Kidney (tissue), 14 donors: ENCODE data around the gene FOXRED1. TPM values are rescaled to one million over a fixed set of nuclear protein-coding genes. Genes with fewer than 3 reads are reported as not detected.

Experiments used
- DNase-seq, 5 donors: peaks; one replicate each; pipeline ENCODE4 v3.0.0-alpha.2; 2013 to 2020
- FAIRE-seq: peaks from 2 replicates; lab custom pipeline; 2012; peaks lifted over from hg19 to GRCh38; lab: Jason Lieb, UNC
- H3K27ac ChIP-seq, 2 donors: one replicate each; pipeline ENCODE4 v1.7.0; 2013; ENCODE audit warnings: low read depth in 2 of 2, low read length in 2 of 2, inconsistent platforms in 1 of 2
- H3K27me3 ChIP-seq: one replicate; pipeline ENCODE4 v1.7.1; 2013; ENCODE audit warnings: low read length, inconsistent platforms; ENCODE audit not compliant: control insufficient read depth, insufficient read depth
- H3K36me3 ChIP-seq, 3 donors: one replicate each; pipeline versions ENCODE4 v1.7.0 to v1.7.1; 2013; ENCODE audit warnings: low read length in 3 of 3, control low read depth in 1 of 3, inconsistent platforms in 1 of 3; ENCODE audit not compliant: insufficient read depth in 3 of 3, control insufficient read depth in 2 of 3
- H3K4me1 ChIP-seq, 3 donors: one replicate each; pipeline versions ENCODE4 v1.7.0 to v1.7.1; 2013; ENCODE audit warnings: low read length in 3 of 3, inconsistent platforms in 1 of 3, low read depth in 1 of 3; ENCODE audit not compliant: control insufficient read depth in 2 of 3, insufficient read depth in 2 of 3
- H3K4me3 ChIP-seq, 3 donors: one replicate each; pipeline versions ENCODE4 v1.7.0 to v1.8.1; 2013; ENCODE audit warnings: low read length in 3 of 3, control low read depth in 1 of 3, inconsistent platforms in 1 of 3
- H3K9ac ChIP-seq, 3 donors: one replicate each; pipeline versions ENCODE4 v1.7.0 to v1.7.1; 2013; ENCODE audit warnings: low read length in 3 of 3, control low read depth in 1 of 3, inconsistent platforms in 1 of 3
- H3K9me3 ChIP-seq, 3 donors: one replicate each; pipeline versions ENCODE4 v1.7.0 to v1.7.1; 2013; ENCODE audit warnings: low read length in 3 of 3, control low read depth in 1 of 3, inconsistent platforms in 1 of 3; ENCODE audit not compliant: control insufficient read depth in 2 of 3, insufficient read depth in 1 of 3
- intact Hi-C: fragments of 100-400 bp; cut with DNase I; formaldehyde crosslinking; loops from one replicate; pipeline ENCODE4 v1.11.1; 2022
- polyA plus RNA-seq: library from polyadenylated mRNA; stranded (reverse); fragments of 350-450 nt; fragmentation: Illumina TruSeq; extraction: RNeasy Lipid Tissue Mini Kit (QIAGEN cat#74804); gene quantifications from one replicate; pipeline ENCODE4 v1.2.3, GENCODE V29; 2014; ENCODE audit warnings: low read depth, low replicate concordance; ENCODE audit not compliant: insufficient read depth
- total RNA-seq: library from RNA; stranded (reverse); fragmentation: NEBNext Ultra II Directional; extraction: Animal tissue kit (Norgen Biotek cat#: 25700); gene quantifications from one replicate; pipeline ENCODE4 v1.2.1, GENCODE V29; 2021
- TF ChIP-seq, protein P1 (sequence below): IDR thresholded peaks from 3 replicates; pipeline ENCODE4 v1.5.1; 2012; ENCODE audit warnings: mild to moderate bottlenecking, moderate library complexity, borderline replicate concordance; ENCODE audit not compliant: insufficient read depth; ENCODE audit errors: extremely low read depth
- donor health status: control.
- donor health status: control.
- donor health status: control.
- donor health status: control.
- donor health status: control.
- donor health status: DM: yes; HTN: yes; CAD: no.
- donor health status: Normal renal cell carcinoma (clear cell type).

The FOXRED1 gene
- total and polyA plus RNA-seq, 2 donors from 2014 or later, result 21.5 to 37.1 TPM

DNA sequence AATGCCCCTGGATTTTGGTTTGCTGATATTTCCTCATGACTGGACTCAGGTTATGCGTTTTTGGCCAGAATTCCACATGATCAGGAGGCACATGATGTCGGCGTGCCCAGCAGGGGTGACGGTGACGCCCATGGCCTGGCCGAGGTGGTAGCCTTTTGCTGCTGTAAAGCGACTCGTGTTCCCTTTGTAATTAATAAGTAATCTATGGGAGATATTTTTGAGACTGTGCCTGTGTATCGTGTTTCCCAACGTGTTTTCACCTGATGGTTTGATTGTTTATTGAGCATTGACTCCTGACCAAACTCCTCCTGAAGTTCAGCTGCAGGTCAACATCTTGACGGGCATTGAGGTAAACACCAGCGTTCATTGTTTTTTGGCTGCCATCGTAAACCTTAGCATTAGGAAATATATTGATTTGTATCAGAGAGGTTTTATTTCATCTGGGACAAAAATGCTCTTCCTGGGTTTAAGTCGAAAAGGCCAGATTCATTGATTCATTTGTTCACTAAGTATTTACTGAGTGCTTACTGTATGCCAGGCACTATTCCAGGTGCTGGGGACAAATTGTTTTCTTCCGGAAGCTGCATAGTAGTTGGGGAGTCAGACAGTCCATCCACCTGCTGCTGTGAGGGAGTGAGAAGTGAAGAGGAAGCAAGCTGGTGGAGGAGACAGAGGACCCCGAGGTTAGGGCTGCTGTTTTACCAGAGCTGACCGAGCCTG is 58.5 kb downstream of the FOXRED1 start:
- Histone ChIP-seq H3K9me3 (no peaks in the 10 kb centered on the region), H3K27ac (peak overlapping the region; percentile 90 to 92), H3K36me3 (no peaks in the 10 kb centered on the region), H3K4me3 (peak overlapping the region in 2 of 3 donors; percentile 21 to 40), H3K9ac (peak overlapping the region in 2 of 3 donors; percentile 76 to 78), H3K27me3 (no peaks in the 10 kb centered on the region), H3K4me1 (peaks cover 0 to 26% (median 6%) of the 10 kb centered on the region in 3 donors)
- DNase-seq, result peak in 1 of 5 donors; percentile 90
- intact Hi-C loops, result no loop called here
- FAIRE-seq, result no peak
- TF ChIP-seq, protein P1, sequence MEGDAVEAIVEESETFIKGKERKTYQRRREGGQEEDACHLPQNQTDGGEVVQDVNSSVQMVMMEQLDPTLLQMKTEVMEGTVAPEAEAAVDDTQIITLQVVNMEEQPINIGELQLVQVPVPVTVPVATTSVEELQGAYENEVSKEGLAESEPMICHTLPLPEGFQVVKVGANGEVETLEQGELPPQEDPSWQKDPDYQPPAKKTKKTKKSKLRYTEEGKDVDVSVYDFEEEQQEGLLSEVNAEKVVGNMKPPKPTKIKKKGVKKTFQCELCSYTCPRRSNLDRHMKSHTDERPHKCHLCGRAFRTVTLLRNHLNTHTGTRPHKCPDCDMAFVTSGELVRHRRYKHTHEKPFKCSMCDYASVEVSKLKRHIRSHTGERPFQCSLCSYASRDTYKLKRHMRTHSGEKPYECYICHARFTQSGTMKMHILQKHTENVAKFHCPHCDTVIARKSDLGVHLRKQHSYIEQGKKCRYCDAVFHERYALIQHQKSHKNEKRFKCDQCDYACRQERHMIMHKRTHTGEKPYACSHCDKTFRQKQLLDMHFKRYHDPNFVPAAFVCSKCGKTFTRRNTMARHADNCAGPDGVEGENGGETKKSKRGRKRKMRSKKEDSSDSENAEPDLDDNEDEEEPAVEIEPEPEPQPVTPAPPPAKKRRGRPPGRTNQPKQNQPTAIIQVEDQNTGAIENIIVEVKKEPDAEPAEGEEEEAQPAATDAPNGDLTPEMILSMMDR, result no peak

Other genes starting within 250 kb of the FOXRED1 start
- 4.0 TPM for gene CDON, start 206.3 kb upstream of the FOXRED1 start, total RNA-seq
- 0.45 TPM for gene CDON, start 206.3 kb upstream of the FOXRED1 start, polyA plus RNA-seq
- gene RPUSD4, start 57.5 kb upstream of the FOXRED1 start, total RNA-seq, result 20.7 TPM
- 13.6 TPM for gene RPUSD4, start 57.5 kb upstream of the FOXRED1 start, polyA plus RNA-seq
- gene FAM118B, start 57.4 kb upstream of the FOXRED1 start, total RNA-seq, result 21.5 TPM
- gene FAM118B, start 57.4 kb upstream of the FOXRED1 start, polyA plus RNA-seq, result 14.0 TPM
- 116 TPM for gene SRPRA, start 259 bp upstream of the FOXRED1 start, total RNA-seq
- 55.2 TPM for gene SRPRA, start 259 bp upstream of the FOXRED1 start, polyA plus RNA-seq
- gene TIRAP, start 13.9 kb downstream of the FOXRED1 start, total RNA-seq, result 12.1 TPM
- gene TIRAP, start 13.9 kb downstream of the FOXRED1 start, polyA plus RNA-seq, result 5.8 TPM
- 24.2 TPM for gene DCPS, start 34.9 kb downstream of the FOXRED1 start, total RNA-seq
- 23.9 TPM for gene DCPS, start 34.9 kb downstream of the FOXRED1 start, polyA plus RNA-seq
- gene ST3GAL4, start 86.5 kb downstream of the FOXRED1 start, total RNA-seq, result 27.4 TPM
- gene ST3GAL4, start 86.5 kb downstream of the FOXRED1 start, polyA plus RNA-seq, result 72.8 TPM